Pons (tissue), 1 donor: Measurements from ENCODE around the gene GJA4.

ENCODE experiments used
- DNase-seq: peaks from one replicate; pipeline ENCODE4 v3.0.0-alpha.2; 2016; ENCODE audit warnings: low spot score

Gene GJA4

DNA sequence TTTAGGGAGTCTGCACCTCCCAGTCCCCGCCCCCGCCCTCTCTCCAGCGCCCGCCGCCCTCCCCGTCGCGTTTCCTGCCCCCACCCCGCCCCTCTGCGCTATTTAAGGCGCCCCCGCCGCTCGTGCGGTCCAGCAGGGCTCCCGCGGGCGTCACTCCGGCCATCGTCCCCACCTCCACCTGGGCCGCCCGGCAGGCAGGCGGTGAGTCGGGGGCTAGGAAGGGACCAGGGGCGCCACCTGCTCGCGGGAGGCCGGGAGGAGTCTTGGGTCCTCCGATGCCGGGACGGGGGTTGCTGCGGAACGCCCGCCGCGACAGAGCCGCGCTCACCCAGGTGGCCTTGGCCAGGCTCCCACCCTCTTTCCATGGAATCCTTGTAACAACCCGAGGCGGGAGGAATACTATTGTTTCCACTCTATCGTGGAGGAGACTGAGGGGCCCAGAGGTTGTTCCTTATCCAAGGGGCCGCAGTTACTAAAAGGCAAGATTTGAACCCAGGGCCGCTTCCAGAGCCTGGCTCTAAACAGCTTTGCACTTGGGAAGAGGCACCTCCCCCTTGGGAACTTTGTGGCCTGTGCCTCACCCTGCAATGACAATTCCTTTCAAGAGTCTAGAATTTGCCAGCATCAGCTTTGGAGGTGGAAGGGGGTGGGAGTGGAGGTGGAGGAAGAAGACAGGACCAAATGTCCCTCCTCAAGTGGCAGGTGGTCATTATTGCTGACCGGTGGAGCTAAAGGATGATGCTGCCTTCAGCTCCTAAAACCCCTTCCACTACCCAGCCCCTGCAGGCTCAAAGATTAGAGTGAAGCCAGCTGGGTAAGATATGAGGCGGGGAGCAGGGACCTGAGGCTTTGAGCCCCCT lies at the start of gene GJA4:
Gene GJA4, plus strand, starts transcription at position 132 of the 860 bp plus-strand sequence. CDS start 1,215 bp downstream, outside the sequence.
- no peak for DNase-seq

DNA sequence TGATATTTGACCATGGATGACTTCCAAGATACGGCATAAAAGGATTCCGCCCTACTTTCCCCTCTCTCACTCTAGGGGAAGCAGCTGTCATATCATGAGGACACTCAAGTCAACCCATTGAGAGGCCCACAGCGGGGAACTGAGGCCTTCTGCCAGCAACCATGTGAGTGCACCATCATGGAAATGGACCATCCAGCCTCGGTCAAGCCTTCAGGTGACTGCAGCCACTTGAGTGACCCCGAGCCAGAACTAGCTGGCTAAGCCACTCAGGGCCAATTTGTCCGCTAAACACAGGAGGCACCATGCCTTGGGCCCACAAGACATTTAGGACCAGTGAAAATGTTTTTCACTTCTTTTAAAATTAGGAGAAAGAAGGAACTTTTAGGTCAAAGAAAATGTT lies 49.0 kb upstream of the GJA4 start:
- no peak for DNase-seq

DNA sequence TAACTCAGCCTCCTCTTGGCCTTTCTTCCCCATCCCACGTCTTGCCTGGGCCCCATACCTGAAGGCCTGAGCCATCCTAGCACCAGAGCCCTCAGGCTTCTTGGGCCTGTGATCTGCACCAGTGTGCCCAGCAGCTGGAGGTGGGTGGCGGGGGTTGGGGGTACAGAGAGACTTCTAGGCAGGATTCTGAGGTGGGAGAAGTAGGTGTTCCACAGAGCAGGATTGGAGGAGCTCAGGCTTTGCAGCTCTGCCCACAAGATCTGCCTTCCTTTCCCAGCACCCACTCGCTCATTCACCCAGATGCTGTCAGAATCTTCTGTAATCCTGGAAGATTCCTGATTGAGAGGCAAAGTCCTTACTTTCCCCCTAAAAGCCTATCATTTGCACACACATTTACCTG lies 47.9 kb upstream of the GJA4 start:
- no peak for DNase-seq

DNA sequence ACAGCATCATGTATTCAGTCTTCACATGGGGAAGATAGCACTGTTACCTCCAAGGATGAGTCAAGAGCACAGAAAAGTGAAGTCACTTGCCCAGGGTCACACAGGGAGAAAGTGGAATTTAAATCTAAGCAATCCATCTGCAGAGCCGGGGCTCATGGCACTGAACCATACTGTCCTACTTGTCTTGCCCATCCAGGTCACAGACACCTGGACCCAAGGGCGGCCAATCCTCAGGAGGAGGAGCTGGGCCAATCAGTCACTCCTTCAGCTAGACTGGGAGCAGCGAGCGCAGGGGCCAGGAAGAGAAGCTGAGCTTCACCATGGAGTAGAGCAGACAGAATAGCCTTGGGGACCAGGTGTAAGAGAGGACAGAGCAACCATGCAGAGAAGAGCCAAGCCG lies 47.1 kb upstream of the GJA4 start:
- DNase-seq, result no peak

DNA sequence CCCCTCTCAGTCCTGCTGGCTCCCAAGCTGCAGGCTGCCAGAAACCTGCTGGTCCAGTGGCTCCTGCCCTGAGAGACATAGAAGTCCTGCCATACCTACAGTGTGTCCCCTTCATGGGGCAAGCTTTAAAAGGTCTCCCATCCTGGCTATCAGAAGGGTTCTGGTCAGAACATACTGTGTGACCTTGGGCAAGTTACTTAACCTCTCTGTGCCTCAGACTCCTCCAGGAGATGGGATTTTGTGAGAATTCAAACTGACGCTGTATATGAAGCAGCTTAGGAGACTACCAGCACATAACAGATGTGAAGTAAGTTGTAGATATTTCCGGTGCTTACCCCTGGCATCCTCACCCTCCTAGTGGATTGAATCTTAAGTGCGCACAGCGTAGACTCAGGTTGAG lies 46.7 kb upstream of the GJA4 start:
- no peak for DNase-seq

DNA sequence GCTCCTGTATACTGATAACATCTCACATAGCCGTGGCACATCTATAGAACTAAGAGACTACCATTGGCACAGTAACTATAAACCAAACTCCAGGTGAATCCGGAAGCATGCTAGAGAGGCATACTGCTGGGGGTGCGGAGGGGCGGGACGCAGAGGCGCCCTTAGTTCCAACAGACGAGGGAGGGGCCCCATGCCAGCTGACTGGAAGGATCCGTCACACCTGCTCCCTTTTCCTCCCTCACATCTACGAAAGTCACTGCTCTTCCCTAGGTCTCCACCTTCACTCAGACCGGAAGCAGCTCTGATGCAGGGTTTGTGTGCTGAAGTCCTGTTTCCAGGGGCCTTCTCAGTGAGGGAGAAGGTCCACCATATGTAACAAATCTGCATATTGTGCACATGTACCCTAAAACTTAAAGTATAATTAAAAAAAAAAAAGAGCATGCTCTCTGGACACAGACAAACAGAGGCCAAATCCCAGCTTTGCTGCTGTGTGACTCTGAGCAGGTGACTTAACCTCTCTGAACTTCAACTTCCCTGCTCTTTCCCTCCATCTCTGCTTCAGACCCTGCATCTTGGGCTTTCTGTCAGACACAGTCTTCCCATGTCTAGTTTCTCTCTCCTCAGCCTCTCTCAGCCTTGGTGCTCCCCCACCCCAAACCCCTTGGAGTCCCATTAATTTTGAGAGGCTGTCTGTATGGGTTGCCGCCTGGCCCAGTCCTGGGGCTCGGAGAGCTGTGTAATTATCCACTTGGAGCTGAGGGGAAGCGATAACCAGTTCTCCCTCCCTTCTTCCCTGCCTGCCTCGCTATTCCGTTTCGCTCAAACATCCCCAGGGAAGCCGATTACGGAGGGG lies 45.8 kb upstream of the GJA4 start:
- no peak for DNase-seq

DNA sequence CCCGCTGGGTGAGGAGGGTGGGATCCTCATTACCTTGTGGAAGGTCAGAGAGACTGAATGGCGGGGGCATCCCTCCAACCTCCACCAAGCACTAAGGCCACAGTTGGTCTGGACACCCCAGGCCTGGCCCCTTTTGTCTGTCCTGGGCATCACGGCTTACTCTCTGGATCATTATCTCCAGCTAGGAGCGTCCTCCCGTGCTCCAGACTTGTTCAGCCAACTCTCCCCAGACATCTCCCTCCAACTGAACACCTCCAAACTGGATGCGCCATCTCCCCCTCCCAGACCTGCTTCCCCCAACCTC lies 45.2 kb upstream of the GJA4 start:
- no peak for DNase-seq

DNA sequence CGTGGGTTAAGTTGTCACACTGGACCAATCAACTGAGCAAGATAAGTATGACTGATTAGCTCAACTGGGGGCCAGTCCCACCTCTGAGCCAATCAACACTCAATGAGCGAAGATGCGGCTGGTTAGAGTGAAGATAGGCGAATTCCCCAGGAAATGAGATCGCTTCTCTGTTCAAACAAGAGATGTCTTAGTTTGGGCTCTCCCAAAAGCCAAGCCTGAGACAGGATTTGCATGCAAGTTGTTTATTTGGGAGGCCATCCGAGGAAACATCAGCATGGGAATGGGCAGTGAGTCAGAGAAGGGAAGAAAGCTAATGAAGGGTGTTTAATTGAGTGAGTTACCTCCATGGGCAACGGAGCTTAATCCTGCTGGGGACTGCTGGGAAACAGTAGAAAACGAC lies 42.8 kb upstream of the GJA4 start:
- no peak for DNase-seq

DNA sequence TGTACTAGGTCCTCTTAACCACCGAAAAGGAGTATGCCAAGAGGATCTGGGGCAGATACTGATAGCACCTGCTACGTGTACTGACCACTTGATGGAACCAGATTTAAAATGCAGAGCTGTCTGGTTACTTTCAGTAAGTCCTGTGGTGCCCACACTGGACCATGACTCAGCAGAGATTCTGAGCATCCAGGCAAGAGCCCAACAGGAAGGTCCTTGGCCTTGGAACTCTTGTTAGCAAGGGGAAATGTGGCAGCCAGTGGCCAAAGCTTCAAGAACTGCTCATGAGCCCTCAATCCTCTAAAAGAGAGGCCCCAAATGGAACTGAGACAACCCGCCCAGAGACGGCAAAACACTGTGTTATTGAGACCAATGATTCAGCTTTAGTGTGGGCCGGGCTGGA lies 42.2 kb upstream of the GJA4 start:
- no peak for DNase-seq

DNA sequence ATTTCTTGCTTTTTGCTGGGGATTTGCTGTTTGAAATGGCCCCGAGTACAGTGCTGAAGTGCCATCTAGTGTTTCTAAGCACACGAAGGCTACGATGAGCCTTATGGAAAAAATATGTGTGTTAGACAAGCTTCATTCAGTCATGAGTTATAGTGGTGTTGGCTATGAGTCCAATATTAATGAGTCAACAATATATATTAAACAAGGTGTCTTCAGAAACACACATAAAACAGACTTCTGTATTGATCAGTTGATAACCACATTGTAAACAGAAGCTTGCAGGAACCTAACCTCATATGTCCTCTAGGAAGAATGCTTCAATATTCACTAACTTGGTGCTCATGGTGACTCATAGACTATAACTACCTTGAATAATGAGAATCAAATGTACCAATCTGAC lies 39.6 kb upstream of the GJA4 start:
- DNase-seq, result no peak

DNA sequence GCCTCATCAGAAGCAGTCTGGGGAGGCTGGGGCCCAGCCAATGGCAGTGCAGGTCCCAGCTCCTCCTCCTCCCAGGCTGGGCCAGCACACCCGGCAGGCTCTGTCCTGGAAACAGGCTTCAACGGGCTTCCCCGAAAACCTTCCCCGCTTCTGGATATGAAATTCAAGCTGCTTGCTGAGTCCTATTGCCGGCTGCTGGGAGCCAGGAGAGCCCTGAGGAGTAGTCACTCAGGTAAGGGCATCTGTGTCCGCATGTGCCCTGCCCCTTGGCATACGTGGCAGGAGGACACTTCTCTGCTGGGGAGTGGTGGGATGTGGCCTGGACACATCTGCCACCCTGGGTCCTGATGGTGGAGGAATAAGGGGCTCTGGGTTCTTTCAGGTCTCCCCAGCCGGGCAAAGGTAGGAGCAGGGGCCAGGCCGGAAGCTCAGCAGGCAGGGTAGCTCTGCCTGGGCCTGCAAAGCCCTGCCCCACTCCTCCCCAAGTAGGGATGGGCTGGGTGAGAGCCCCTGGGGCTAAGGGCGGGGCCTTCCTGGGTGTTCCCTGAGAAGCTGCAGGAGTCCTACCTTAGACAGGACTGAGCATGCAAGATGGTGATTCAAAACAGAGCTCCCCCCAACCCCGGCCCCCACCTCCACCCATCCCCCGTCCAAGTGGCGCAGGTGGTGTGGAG lies 37.7 kb upstream of the GJA4 start, which contains the start of gene GJB5:
Gene GJB5, plus strand, starts transcription at position 84 of the 674 bp plus-strand sequence. CDS start 2,284 bp downstream, outside the sequence.
- DNase-seq, result no peak

DNA sequence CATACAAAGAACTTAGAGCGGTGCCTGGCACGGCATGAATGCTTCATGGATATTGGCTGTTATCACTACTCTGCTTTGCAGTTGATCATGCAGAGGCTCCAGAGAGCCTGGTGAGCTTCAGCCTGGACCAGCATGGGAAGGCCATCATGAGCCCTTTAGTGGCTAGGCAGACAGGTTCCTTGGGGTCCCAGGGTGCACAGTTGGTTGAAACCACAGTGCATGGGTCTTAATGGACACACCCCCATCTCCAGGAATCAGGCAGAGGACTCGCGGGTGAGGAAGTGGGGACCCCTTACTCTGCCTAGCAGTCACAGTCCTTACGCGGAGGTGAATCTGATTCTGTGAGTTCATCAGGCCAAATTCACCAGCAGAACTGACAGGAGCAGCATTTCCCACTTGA lies 36.8 kb upstream of the GJA4 start:
- DNase-seq, result no peak

DNA sequence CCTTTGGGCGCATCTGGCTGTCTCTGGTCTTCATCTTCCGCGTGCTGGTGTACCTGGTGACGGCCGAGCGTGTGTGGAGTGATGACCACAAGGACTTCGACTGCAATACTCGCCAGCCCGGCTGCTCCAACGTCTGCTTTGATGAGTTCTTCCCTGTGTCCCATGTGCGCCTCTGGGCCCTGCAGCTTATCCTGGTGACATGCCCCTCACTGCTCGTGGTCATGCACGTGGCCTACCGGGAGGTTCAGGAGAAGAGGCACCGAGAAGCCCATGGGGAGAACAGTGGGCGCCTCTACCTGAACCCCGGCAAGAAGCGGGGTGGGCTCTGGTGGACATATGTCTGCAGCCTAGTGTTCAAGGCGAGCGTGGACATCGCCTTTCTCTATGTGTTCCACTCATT lies 35.4 kb upstream of the GJA4 start:
- no peak for DNase-seq

DNA sequence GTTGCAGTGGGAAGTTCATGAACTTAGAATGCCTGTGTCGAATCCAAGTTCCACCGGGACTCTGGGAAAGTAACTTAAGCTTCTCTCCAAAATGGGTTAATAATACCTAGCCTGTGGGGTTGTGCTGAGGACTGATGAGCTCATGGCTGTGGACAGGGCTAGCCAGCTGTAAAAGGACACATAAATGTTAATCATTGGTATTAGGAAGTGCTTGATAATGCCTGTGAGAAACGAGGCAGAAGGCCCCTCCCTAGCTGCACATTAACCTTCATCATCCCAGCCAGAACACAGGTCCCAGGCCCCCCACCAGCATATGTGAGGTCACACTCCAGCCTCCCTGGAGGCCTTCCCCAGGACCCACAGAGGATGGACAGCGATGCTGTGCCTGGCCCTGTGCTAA lies 34.0 kb upstream of the GJA4 start:
- DNase-seq, result no peak

DNA sequence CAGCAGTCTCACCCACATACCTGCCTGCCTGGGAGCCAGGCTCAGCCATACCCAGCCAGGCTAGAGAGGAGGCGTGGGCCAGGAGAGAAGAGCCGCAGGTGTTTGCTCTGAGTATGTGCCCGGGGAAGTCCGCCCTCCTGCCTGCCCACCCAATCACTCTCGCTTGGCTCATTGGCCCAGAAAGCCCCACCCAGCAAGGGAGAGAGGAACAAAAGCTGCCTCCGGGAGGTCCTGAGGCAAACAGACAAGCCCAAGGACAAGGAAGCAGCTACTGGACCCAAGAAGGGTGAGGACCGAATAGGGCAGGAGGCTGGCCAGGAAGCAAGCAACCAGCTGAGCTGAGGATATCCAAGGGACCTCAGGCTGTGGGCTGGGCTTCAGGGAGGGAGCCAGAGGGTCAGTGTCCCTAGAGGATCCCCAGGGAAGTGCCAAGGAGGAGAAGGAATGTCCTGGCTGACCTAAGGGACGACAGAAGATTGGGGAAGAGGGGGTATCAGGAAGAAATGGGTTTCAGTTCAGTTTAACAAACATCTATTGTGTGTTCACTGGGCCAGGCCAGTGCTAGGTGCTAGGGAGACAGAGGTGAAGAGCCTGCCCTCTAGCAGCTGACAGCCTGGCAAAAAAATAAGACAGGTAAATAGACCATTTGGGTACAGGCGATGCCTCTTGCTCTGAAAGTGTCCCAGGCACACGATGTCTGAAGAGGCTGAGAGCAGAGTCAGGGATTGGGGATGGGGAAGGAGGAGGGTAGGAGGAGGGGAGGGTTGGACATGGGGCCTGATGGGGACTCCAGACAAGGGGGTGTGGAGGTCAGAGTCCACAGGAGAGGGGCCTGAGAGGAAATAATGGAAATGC lies 33.1 kb upstream of the GJA4 start, which contains the start of gene GJB4:
Gene GJB4, plus strand, starts transcription at position 238 of the 855 bp plus-strand sequence. CDS start 1,515 bp downstream, outside the sequence.
- no peak for DNase-seq

DNA sequence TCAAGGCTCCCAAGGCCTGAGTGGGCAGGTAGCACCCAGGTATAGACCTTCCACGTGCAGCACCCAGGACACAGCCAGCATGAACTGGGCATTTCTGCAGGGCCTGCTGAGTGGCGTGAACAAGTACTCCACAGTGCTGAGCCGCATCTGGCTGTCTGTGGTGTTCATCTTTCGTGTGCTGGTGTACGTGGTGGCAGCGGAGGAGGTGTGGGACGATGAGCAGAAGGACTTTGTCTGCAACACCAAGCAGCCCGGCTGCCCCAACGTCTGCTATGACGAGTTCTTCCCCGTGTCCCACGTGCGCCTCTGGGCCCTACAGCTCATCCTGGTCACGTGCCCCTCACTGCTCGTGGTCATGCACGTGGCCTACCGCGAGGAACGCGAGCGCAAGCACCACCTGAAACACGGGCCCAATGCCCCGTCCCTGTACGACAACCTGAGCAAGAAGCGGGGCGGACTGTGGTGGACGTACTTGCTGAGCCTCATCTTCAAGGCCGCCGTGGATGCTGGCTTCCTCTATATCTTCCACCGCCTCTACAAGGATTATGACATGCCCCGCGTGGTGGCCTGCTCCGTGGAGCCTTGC lies 31.5 kb upstream of the GJA4 start:
- DNase-seq, result no peak

DNA sequence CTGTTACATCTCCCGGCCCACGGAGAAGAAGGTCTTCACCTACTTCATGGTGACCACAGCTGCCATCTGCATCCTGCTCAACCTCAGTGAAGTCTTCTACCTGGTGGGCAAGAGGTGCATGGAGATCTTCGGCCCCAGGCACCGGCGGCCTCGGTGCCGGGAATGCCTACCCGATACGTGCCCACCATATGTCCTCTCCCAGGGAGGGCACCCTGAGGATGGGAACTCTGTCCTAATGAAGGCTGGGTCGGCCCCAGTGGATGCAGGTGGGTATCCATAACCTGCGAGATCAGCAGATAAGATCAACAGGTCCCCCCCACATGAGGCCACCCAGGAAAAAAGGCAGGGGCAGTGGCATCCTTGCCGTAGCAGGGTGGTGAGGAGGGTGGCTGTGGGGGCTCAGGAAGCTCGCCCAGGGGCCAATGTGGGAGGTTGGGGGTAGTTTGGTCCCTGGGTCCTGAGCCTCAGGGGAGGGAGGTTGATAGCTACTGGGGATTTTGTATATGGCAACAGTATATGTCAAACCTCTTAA lies 31.0 kb upstream of the GJA4 start:
- no peak for DNase-seq

DNA sequence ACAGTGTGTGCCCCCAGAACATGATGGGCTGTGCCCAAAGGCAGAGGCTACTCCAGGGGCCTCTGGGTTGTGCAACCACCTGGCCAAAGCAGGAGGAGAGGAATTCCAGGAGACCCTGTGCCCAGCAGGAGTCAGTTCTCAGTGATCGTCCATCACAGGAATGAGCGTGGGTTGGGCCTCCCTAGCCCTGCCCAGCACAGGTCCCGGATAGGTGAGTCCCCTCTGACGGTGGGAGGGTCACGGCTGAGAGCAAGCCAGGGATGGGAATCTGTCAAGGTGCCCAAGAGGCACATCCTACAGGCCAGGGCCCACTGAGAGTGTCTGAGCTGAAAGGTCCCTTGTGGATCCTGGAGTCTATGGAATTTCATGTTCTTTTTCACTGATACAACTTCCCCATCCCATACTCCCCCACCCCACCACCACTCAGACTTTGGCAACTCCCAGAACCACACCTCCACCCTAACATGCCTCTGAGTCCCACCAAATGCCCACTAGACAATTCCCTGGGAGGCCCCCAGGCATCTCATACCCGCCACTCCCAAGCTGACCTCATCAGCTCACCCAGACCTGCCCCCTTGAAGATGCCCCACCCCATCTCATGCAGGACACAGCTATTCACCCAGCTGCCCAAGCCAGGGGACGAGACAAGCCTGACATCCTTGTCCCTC lies 30.2 kb upstream of the GJA4 start:
- no peak for DNase-seq

DNA sequence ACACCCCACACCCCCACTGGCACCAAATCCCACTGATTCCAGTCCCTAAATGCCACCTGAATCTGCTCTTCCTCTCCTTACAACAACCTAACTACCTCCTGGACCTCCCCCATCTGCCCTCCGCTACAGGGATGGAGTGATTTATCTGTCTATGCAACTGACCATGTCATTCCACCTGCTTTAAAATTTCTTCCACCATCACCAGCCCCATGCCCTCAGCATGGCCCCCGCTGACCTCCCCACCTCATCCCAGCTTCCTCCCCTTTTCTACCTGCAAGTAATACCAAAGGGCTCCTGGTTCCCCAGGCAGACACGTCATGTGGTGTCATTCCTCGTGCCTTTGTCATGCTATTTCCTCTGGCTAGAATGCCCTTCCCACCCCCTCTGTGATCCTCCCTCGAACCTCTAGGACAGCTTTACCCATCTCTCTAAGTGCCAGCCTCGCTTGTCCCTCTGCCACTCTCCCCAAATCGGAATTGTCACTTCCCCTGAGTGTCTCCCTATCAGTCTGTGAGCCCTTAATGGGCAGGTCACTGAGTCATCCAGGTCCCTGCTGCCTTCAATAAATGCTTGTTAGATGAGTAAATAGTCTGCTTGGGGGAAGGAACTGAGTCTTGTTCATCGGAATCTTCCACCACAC lies 29.5 kb upstream of the GJA4 start:
- no peak for DNase-seq

DNA sequence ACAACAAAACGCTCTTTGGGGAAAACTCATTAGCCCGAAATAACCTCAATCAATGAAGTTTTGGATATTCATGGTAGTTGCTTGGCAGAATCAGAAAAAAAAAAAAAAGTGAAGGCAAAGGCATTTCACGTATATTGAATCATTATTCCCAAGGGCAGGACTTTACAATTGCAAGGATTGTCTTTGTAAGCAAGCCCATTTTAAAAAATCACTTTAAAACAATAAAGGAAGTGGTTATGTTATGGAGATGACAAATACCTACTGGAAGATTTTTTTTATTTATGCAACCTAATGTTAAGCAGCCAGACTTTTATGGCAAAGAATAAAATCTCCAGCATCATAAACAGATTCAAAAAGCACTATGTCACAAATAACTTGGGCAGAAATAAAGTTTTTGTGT lies 23.9 kb upstream of the GJA4 start:
- no peak for DNase-seq
